ENCODE results near the gene LRCH2.
"Not testable (repeated sequence)": the region's sequence is repeated elsewhere in the genome, so short reads cannot be mapped to it uniquely, and the experiment has no call there.

Gene LRCH2

GRCh38 chrX:115209547-115209946 is 24.3 kb downstream of the LRCH2 start:
- DNase-seq, result not testable (repeated sequence)

DNA sequence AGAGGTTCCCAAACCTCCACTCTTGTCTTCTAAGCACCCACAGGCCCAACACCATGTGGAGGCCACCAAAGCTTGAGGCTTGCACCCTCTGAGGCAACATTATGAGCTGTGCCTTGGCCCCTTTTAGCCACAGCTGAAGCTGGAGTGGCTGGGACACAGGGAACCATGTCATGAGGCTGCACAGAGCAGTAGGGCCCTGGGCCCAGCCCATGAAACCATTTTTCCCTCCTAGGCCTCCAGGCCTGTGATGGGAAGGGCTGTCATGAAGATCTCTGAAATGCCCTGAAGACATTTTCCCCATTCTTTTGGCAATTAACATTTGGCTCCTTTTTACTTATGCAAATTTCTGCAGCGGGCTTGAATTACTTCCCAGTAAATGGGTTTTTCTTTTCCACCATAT is 29.9 kb downstream of the LRCH2 start:
- no peak for DNase-seq

GRCh38 chrX:115192244-115192700 is 41.6 kb downstream of the LRCH2 start:
- DNase-seq, result no peak

DNA sequence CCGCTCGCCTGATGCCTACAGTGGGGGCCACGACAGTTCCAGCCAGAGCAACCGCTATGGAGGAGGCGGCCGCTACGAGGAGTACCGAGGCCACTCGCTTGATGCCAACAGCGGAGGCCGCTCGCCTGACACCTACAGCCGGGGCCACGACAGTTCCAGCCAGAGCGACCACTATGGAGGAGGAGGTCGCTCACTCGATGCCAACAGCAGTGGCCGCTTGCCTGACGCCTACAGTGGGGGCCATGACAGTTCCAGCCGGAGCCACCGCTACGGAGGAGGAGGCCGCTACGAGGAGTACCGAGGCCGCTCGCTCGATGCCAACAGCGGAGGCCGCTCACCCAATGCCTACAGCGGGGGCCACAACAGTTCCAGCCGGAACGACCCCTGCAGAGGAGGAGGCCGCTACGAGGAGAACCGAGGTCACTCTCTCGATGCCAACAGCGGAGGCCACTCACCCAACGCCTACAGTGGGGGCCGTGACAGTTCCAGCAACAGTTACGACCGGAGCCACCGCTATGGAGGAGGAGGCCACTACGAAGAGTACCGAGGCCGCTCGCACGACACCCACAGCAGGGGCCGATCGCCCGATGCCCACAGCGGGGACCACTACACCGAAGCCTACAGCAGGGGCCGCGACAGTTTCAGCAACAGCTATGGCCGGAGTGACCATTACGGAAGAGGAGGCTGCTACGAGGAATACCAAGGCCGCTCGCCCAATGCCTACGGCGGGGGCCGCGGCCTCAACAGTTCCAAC is 42.2 kb downstream of the LRCH2 start:
- no peak for DNase-seq

DNA sequence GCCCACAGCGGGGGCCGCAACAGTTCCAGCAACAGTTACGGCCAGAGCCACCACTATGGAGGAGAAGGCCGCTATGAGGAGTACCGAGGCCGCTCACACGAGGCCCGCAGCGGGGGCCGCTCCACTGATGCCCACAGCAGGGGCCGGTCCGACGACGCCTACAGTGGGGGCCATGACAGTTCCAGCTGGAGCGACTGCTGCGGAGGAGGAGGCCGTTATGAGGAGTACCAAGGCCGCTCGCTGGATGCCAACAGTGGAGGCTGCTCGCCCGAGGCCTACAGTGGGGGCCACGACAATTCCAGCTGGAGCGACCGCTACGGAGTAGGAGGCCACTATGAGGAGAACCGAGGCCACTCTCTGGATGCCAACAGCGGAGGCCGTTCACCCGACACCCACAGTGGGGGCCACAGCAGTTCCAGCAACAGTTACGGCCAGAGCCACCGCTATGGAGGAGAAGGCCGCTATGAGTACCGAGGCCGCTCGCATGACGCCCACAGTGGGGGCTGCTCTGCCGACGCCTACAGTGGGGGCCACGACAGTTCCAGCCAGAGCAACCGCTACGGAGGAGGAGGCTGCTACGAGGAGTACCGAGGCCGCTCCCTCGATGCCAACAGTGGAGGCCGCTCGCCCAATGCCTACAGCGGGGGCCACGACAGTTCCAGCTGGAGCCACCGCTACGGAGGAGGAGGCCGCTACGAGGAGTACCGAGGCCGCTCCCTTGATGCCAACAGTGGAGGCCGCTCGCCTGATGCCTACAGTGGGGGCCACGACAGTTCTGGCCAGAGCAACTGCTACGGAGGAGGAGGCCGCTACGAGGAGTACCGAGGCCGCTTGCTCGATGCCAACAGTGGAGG is 43.0 kb downstream of the LRCH2 start:
- no peak for DNase-seq

DNA sequence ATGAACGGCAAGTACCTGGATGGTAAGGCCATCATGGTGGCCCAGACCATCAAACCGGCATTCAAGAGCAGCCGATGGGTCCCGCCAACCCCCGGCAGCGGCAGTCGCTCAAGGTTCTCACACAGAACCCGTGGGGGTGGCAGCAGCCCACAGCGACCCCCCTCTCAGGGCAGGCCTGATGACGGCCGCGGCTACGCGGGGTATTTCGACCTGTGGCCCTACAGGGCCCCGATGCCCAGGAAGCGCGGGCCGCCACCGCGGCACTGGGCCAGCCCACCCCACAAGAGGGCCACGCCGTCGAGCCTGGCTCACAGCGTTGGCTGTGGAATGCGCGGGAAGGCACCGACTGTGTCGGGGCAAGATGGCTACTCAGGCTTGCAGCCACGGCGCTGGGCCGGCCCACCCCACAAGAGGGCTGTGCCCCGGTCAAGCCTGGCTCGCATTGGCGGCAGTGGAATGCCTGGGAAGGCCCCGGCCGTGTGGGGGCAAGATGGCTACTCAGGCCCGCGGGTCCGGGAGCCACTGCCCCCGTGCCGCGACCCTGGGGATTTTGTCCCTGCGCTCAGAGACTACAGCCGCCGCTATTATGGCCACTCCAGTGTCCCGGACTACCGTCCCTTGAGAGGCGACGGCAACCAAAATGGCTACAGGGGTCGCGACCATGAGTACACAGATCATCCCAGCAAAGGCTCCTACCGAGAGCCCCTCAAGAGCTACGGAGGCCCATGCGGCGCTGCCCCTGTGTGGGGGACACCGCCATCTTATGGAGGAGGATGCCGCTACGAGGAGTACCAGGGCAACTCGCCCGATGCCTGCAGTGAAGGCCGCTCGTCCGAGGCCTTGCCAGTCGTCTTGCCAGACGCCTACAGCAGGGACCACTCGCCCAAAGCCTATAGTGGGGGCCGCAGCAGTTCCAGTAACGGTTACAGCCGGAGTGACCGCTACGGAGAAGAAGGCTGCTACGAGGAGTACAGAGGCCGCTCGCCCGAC is 44.0 kb downstream of the LRCH2 start:
- no peak for DNase-seq

GRCh38 chrX:115189110-115189509 is 44.8 kb downstream of the LRCH2 start, which contains the start of gene RBMXL3:
TSS of gene RBMXL3 (plus strand) at chrX:115189410. CDS start at chrX:115189442, 32 bp downstream.
- DNase-seq, result no peak

DNA sequence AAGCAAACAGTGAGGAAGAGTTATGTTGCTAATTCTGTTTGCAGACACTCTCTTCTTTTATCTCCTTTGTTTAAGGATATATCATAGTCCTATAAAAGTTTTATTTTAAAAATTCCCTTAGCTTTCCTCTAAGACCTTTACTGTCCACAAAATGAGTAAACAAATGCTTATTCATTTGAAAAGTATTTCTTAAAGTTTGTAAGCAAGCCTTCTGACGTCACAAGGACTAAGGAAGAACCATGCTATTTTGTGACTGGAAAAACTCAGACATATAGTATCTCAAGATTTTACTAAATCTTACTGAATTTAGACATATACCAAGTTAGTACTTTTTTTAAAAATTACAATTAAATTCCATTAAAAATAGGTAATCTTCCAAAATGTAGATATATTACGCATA is 49.9 kb downstream of the LRCH2 start:
- no peak for DNase-seq

DNA sequence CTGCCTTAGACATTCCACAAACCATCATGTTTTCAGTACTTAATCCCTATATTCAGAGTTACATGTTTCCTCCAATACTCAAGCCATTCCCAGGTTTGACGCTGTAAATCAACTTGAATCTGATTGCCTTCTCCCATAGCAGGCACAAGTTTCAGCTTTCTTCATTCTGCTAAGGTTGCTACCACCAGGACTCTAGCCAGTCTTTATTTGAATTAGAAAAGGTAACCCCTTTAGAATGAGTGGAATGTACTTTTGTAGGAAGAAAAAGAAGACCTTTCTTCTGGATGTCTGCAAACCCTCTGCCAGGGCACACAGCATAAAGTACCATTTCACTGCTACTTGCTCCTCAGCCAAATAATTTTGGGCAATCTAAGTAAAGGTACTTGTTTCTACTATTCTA is 55.4 kb downstream of the LRCH2 start:
- no peak for DNase-seq

GRCh38 chrX:115177932-115178331 is 56.0 kb downstream of the LRCH2 start:
- no peak for DNase-seq

- DNase-seq, result no peak
Observed at GRCh38 chrX:115174548-115174947, 59.3 kb downstream of the LRCH2 start.

DNA sequence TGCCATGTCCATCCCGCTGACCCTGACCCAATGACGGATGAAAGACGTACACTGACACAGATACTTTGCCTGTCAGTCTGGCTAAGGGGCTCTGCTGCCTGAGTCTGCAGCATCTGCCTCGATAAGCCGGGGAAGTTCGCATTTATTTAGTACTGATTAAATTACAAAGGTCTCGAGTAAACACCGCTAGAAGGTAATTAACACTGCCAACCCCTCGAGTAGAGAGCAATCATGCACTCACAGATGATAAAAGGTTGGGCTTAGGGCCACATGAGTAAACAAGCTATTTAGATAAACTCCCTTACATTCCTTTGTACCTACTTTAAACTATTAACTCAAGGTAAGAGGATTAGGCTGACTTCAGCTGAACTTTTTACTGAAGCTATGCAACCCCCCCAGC is 60.7 kb downstream of the LRCH2 start:
- no peak for DNase-seq

DNA sequence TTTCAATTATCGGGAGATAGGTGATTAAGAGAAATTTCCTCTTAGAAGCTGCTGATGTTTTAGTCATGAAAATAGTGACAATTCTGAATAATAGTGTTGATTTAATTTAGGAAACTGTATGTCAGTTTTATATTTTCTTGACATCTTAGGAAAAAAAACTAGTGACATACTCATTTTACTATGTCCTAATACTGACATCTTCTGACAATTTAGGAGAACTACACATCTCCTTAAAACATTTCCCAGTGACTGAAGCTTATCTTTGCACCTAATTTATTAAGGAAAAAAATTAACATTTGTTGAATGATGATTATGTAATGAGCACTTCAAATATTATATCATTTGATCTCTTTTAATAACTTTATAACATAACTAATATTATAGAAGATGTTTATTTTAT is 86.7 kb downstream of the LRCH2 start:
- no peak for DNase-seq

DNA sequence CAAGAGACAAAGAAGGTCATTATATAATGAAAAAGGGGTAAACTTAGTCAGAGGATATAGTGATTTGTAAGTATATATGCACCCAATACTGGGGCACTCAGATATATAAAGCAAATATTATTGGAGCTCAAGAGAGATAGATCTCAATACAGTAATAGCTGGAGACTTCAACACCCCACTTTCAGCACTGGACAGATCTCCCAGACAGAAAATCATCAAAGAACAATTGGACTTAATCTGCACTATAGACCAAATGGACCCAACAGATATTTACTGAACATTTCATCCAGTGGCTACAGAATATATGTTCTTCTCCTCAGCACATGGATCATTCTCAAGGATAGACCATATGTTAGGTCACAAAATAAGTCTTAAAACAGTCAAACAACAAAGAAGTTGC is 91.8 kb downstream of the LRCH2 start:
- no peak for DNase-seq

DNA sequence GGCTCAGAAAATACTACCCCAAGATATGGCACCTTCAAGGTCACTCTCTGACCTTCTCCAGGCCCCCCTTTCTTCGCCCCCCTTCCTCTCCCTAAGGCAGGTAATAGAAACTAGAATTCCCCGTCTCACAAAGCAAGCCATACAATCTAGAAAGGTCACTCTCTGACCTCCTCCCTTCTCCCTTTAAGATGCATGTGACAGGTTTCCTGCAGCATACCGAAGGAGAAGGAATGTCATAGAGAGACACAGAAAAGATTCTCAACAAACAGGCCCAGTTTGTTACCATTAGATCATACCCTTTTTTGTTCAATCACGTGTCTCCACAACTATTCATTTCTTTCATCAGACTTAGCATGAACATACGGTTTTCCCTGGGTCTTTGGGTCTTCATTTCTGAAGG is 95.9 kb downstream of the LRCH2 start:
- DNase-seq, result no peak

GRCh38 chrX:115134382-115134781 is 99.5 kb downstream of the LRCH2 start:
- DNase-seq, result no peak

DNA sequence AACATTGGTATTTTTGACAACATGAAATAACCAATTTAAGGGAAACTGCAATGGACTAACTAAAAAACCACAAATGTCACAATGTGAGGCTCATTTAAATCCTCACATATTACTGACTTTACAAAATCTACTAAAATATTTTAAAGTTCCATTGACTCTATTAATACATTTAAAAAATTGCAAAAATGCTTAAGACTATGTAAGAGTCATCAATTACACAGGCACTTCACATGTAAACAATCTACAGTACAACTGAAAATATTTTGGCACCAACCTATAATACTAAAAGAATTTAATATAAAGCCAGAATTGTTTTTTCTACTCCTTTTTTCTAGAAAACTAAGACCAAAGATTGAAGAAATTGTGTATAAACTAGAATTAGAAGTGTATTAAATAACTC is 121.5 kb downstream of the LRCH2 start:
- DNase-seq, result no peak

DNA sequence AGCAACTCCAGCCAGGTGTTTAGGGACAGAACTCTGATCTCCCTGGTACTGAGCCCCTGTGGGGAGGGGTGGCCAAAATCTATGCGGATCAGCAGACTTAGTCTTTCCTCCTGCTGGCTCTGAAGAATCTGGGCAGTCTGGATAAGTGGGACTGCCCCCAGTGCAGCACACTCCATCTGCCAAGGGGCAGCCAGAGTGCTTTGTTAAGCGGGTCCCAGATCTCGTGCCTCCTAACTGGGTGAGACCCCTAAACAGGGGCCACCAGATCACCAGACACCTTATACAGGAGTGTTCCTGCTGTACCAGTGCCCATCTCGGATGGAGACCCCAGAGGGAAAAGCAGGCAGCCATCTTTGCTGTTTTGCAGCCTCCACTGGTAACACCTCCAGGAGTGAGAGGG is 135.0 kb downstream of the LRCH2 start:
- DNase-seq, result no peak

DNA sequence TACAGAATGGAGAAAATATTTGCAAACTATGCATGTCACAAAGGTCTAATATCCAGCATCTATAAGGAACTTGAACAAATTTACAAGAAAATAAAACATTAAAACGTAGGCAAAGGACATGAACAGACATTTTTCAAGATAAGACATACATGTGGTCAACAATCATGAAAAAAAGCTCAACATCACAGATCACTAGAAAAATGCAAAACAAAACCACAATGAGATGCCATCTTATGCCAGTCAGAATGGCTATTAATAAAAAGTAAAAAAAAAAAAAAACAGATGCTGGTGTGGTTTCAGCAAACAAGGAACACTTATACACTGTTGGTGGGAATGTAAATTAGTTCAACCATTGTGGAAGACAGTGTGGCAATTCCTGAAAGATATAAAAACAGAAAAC is 140.7 kb downstream of the LRCH2 start:
- DNase-seq, result no peak

DNA sequence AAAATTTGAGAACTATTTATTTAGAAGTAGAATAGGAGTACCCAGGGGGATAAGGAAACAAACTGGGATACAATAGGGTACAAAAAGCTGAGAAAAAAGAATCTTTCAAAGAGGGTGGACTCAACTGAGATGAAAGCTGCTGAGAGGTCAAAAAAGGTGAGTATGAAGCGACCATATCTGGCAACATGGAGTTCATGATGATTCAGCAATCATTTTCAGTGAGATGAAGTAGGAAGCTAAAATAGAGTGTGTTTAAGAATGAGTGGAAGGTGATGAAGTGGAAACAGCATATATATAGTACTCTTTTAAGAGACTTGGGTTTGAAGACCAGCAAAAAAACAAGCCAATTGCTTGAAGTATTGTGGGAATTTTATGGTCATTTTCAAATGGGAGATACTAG is 144.5 kb downstream of the LRCH2 start:
- no peak for DNase-seq

DNA sequence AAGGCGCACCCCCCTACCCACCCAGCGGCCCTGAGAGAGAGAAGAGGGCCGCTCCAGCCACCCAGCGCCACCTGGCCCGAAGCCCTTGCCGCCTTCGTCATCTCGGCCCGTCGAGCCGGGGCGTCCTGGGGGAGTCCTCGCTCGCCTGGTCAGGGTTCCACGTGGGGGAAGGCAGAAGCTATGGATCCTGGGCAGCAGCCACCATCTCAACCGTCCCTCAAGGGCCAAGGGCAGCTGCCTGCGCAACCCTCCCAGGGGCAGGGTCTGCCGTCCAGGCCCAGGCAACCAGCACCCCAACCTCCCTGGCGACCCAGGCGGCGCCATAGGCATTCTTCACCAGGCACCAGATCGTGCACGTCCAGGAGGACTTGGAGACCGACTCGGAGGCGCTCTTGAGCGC is 165.0 kb downstream of the LRCH2 start:
- DNase-seq, result no peak

GRCh38 chrX:115067812-115068211 is 166.1 kb downstream of the LRCH2 start:
- DNase-seq, result no peak

GRCh38 chrX:115065304-115065703 is 168.6 kb downstream of the LRCH2 start:
- DNase-seq, result no peak

Data from retina (tissue), 1 donor.